HG02885 (cell line): Measurements from ENCODE around the gene USH2A.

Experiments
- ATAC-seq: cut with Tn5 transposase; IDR thresholded peaks from one replicate; pipeline ENCODE4 v1.9.1; 2021; ENCODE audit warnings: mild to moderate bottlenecking; ENCODE audit not compliant: unreplicated experiment, poor library complexity

Gene USH2A

DNA sequence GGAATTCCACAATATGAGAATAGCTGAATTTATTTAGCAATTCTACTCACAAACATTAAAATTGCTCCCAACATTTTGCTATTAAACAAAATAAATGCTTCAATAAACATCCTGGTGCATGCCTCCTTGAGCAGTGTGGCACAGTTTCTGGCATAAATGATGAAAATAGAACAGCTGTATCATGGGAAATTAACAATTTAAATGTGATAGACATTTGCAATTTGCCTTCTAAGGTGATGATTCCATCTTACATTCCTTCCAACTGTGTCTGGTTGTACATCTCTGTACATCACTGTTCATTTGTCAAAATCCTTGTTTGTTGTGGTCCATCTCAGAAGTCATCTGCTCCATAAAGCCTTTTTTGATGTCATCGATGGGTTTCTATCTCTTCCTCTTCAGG, 657.4 kb downstream of the USH2A start:
- ATAC-seq: no peak

DNA sequence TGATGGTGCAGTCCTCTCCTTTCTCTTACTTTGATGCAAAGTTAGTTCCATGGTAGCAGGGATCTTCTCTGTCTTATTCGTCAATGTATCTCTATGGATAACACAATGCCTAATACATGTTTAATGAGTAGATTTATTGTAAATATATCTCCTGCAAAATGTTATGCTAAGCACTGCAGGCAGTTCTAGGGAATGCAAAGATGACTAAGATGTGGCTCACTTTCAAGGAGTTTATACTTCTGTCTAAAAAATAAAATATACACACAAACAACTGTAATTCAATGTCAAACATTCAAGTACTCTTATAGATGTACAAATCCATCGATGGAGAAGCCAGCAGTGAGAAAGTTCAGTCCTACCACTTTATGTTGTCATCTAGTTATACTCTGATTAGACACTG, 661.8 kb downstream of the USH2A start:
- ATAC-seq: no peak

DNA sequence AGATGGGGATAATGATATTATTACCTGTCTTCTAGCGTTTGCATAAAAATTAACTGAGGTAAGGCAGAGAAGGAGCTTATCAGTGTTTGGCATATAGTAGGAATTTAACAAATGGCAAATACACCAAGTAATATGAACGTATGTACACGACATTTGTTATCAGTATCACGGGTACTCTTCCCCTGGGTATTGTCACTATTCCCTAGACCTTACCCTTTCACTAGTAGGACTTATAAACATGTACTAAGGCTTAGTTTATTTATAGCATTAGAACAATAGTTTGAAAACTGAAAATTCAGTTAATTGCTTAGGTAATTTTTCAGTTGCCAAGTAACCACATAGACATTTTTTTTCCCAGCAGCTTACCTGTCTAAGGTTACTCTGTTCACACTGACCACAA, 669.1 kb downstream of the USH2A start:
- no peak for ATAC-seq

DNA sequence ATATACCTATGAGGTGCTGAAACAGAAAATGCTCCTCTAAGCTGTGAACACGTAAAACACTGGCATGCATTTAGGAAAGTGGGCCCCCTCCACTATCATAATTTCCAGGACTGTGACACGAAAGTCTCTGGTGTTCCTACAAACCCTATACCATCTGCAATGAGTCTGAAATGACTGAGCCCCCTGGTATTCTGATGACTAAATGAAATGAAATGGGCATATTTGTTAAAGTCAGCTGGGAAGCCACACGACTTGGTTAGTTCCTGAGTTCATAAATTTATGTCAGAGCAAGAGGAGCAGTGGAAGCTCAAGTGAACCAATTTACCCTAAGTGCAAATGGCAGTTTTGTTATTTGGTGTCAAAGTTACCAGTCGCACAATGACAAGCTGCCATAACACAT, 673.8 kb downstream of the USH2A start:
- no peak for ATAC-seq

DNA sequence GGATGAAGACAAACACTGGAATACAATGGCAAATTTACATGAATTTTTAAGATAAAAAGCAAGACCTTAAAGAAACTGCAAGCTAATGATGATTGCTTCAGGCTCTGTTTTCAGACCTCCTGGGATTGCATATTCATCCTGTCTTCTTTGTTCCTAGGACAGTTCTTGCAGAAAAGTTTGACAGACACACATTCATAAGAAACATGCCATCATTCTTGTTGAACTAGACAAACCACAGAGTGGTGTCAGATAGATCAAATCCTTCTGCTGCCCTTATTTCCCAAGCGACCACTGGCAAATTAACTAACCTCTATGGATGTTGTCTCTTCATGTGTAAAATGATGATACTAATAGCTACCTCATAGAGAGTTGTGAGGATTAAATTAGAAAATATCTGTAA, 674.8 kb downstream of the USH2A start:
- ATAC-seq: no peak

DNA sequence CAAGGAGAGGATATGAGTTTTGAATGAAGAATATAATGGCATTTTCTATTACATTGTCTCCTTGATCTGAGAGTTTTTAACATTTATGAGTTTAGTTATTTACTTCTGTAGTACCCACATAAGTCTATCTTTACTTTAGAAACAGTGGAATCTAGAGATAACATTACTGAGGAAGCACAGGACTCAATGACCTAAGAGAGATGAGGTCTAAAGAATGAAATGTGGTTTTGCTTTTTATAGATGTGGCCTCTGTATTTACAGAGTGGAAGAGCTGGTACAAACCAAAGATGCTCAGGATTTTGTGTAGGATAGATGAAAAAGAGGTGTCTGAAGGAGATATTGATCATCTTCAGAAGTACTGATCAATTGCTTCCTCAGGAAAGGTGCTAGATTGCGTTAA, 678.8 kb downstream of the USH2A start:
- ATAC-seq: no peak

DNA sequence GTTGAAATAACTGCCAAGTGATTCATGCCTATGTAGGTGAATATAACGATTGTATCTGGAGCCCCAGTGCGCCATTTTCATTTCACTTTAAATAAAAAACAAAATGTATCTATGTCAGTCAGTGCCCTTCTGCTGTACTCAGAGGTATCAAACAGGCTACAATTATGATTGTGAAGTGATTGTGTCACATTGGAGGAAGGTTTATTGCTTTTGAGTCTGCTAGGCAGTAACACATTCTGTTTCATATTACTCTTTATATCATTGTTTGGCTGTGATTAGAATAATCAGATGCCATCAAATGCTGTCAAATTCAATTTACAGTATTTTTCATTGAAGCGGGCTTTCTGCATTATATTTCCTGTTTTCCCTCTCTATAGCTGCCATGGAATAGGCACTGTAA, 684.2 kb downstream of the USH2A start:
- no peak for ATAC-seq

DNA sequence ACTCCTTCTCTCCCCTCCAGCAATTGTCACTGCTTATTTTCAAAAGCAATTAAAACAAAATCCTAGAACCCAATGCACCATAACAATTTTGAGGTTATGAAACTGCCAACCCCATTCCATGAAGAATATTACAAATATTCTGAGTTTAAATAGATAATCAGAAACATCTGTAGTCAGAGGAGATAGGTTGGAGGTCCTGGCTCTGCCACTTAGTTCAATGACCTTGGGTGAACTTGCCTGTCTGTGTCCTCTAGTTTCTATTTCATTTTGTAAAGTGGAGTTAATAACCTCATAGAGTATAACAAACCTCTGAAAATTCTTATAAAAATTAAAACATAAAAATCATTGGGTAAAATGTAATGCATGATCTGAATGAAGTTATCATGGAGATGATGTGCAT, 691.5 kb downstream of the USH2A start:
- no peak for ATAC-seq

DNA sequence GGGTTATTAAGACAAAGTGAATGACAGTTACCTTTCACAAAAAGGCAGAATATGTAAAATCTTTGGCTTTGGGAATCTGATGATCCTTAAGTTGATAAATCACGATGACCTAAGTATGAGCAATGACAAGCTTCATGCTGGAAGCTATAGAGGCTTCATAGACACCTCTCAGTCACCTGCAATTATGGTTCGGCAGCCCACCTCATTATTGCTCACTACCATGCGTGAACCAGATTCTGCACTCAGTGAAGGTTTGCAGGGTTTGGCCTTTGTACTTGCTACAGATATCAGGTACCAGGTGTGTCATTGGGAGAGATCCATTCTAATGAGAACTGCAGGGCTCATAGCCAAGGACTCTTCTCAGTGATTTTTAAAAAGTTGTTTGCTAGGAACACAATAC, 692.6 kb downstream of the USH2A start:
- ATAC-seq: no peak

DNA sequence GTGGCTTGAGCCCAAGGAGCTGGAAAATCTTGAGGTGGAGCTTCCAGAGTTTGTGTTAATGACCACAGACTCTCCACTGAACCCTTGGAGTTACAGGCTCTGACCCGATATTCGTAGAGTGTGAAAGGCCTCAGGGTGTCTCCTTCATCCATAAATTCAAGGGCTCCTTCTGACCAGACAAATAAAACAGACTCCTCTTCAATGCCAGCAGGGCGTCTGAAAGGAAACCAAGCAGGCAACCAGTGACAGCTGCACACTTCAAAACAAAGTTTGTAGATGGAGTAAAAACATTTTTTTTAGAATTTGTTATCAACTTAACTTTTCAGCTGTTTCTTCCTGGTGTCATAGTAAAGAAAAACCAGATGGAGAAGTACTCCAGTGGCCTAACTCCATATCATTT, 695.1 kb downstream of the USH2A start:
- no peak for ATAC-seq

DNA sequence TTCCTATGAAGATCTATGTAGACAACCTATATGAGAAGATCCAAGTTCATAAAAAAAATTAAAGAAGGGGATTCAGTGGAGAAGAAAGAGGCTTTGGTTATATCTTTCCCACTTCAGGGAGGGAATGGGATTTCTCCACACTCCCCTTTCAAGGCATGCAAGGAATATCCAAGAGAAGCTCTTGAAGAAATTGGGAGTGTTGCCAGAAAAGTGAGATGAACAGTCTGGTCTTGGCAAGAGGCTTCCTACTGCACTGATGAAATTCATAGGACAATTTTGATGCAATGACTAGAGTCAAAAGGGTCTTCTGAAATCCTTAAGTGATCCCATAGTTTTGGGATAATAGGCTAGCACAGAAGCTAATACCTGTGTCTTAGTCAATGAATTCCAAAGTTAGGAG, 703.1 kb downstream of the USH2A start:
- ATAC-seq: no peak

DNA sequence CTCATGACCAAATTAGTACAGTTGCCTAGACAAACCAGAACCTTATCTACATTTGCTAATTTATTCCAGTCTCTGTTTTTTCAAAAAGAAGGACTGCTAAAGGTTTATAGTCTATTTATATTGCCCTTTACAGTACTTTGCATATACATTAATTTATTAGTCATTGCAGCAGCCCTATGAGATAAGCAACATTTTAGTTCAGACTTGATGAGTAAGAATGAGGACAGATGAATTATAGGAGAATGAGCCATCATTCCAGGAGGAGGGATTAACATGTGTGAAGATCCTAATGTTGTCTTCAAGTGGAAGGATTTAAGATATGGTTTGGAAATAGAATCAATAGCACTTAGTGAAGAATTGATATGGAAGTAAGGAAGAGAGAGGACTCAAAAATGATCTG, 703.7 kb downstream of the USH2A start:
- ATAC-seq: no peak

DNA sequence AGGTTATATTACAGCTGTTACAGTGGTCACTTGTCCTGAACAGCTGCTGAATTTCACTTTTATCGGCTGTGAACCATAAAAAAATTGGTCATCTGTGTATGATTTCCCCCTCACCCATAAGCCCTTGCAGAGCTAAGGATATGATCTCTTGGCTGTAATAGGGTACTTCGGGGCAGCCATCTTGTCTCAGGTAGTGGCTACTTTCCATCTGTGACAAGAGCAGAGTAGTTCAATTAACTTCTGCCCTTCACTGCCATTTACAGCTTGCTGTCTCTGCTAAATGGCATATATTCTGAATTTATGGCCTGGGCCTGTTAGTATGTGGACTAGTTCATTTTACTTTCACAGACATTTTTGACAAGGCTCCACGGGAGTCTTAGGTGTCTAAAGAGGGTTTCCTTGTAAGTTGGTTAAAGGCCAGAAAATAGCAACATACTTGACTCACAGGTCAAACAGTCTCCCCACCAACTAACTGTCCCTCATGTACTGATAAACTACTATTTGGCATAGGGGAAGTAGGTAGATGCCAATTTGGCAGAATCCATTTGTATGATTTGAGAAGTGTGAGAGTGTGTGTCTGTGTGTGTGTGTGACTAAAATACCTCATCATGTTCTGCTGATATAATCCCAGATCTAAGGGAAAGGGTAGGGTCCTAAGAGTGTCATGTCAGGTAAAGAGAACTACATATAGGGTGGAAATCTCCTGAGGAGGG, 704.5 kb downstream of the USH2A start:
- no peak for ATAC-seq

DNA sequence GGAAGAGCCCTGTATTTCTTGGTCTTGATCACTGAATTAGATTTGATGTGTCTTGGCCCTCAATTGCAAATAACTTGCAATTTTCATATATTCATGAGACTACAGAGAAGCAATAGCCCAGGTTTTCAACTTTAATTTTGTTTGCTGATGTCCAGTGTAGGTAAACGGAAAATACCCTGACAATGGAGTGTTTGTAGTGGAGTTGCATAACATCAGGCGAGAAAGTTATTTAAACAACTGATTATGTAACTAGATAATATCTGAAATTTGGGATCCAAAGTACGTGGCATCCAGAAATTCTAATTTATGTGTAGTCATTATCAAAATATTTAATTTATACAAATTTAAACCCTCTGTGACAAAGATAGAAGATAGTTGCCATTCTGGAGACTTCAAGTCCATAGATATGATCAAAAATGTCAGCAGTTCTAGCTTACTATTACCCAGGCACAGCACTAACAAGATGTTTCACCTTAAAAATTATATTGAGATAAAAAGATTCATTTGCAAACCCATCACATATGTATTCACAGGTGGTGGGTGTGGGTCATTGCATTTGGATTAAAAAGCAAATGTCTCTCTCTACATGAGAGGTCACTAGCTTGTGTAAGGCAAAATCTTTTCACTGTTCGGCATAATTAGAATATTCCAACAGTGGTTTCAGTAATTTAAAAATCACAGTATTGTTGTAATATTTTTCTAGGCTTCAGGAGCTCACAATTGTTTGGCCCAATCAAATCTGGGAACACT, 705.4 kb downstream of the USH2A start:
- ATAC-seq: no peak

DNA sequence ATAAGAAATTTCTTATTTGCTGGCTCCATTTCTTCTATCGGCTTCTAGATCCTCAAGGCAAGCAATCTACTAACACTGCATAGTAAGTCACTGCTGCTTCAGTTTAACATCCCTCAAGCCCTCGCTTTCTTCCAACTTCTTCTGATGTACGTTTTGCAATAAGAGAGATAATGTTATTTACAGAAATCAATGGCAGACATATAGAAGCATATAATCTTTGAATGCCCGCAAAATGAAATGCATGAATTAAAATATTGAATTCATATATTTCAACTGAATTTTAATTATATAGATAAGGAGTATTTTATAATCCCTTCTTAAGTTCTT, 712.4 kb downstream of the USH2A start:
- ATAC-seq: no peak

DNA sequence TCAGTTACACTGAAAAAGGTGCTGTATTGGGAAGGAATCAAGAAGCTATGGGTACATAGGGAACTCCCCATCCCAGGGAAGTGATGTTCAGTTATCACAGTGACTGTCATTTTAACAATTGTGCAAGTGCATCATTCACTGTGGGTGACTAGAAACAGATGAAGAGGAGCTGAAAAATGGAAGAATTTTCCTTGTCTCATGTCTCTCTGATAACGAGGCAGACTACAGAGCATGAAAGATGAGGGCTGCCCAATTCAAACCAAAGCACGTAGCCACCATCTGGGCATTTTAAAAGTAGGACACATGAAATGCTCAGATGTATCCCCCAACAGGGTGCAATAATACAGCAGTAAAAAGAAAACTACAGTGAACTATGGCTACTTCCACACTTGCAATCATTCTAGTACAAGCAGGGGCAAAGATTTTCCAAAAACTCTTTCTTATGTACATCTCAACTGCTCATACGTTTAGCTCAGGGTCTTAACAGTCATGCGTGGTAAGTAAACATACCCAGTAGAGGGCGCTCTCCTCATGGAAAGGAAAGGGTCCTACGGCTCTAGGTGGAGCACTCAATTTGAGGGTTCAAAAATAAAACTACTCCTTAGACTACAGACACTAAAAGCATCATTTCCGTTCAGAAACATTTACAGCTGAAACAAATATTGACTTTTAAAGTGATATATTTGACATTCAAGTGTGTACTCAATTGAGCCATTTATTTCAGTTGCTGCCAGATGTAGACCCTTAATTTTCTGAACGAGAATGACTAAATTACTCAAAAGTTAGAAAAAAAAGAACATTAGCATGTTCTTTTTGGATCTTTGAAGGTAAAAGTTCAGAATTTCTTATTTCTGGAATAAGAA, 713.0 kb downstream of the USH2A start:
- ATAC-seq: peak; percentile 87

DNA sequence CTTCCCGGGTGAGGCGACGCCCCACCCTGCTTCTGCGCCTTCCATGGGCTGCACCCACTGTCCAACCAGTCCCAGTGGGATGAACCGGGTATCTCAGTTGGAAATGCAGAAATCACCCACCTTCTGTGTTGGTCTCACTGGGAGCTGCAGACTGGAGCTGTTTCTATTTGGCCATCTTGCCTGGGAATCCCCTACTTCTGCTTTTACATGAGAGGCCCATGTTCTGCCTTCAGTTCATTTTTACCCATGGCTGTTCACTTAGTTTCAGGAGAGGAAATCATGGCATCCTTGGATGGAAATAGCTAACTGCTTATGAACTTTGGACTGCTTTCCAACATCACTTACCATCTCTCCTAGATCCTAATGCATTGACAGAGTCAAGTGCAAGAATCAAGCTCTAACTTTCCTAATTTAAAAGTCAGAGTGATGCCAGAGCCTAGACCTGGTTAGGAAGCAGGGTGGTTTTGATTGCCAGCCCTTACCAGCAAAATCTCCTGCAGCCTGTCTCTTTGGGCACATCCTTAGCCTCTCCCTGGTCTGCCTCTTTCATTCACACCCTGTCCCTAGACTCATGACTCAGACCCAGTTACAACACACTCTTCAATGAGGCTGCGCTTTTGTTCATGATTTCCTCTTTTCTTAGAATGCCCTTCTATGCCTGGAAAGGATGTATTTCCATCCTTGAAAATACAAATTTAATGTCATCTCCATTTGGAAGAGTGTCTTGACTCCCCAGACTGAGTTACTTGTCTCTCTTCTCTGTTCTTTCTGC, 719.0 kb downstream of the USH2A start:
- peak; percentile 64 for ATAC-seq

DNA sequence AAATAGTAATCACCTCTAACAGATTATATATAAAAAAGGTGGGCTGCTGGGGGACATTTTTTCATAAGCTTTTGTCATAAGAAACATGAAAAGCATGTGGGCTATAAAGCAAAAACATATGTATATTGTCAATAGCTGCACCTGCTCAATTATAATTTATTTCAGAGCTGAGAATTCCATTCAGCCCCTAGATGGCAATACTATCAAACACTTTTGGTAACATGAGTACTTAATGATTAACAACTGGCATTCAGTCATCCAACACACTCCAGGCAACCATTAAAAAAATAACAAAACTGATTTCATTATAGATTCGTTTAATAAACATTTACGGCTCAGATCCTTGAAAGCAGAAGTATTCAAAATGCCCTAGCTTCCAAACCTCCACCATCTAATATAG, 741.0 kb downstream of the USH2A start:
- no peak for ATAC-seq

DNA sequence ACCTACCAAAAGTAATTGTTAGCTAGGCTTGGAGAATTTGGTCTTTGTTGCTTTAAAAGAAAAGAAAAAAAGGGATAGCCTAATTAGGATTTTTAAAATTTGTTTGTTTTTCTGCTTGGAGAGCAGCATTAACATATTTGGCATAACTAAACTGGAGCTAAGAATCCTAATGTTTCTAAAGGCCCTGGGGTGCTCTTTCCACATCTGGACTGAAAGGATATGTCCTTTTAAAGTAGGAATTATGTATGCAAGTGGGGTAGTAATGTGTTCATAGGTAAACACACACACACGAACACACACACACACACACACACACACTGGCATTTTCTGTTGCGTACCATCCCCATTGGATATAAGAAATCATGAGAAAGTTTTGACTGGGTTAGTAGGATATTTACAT, 742.2 kb downstream of the USH2A start:
- no peak for ATAC-seq

DNA sequence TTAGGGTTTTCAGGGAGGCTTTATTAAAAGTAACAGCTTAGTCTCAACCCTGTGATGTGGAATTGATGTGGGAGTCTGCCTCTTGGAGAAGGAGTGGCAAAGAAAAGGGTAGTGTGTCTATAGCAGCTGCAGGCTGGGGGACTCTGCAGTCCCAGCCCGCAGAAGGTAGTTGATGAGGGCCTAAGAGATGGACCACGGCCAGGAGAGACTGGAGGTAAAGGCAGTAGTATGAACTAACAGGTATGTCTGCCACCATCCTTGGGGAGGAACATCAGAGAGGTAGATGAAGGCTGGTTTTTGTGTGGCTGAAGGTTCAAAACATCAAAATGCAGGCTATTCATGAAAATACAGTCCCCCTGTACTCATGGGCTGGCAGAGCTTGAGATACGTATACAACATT, 744.0 kb downstream of the USH2A start:
- no peak for ATAC-seq

DNA sequence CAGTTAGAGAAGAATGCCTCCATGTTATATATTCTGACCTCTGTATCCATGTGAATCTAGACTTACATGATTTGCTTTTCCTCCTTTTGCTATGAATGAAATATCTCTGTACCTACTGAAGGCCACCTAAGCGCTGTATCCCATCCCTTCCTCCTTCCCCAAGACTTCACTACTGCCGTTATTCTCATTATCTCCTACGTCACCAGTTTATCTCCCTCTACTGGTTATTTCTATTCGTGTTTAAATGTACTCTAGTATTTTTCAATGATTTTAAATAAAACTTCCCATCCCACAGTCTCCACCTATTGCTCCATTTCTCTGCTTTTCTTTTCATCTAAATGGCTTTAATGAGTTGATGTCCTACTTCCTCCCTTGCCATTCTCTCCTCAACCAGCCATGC, 746.1 kb downstream of the USH2A start:
- ATAC-seq: no peak
